Suprapubic skin (tissue), 3 donors: ENCODE measurements around the gene STK25.

Experiments
- CTCF ChIP-seq, 2 donors: fragments of 200-600 bp in 1 of 2; fragments of 450-650 bp in 1 of 2; sonication (generic) in 1 of 2; IDR thresholded peaks; one replicate each; pipeline ENCODE4 v1.5.1; 2016 to 2019; ENCODE audit warnings: antibody characterized with exemption in 2 of 2, mild to moderate bottlenecking in 1 of 2, moderate library complexity in 1 of 2
- EP300 ChIP-seq: sonication (generic); formaldehyde crosslinking; IDR thresholded peaks from one replicate; pipeline ENCODE4 v1.6.1; 2017; ENCODE audit warnings: antibody characterized with exemption
- POLR2A ChIP-seq, 2 donors: fragments of 450-650 bp; IDR thresholded peaks; one replicate each; pipeline ENCODE4 v1.6.1; 2017; ENCODE audit warnings: antibody characterized with exemption in 2 of 2, mild to moderate bottlenecking in 2 of 2, moderate library complexity in 2 of 2

GRCh38 chr2:241505781-241506201 lies 2.6 kb downstream of the STK25 start:
- TF ChIP-seq POLR2A (IDR thresholded peaks at IDR 0.05) = no peak
- TF ChIP-seq CTCF (IDR thresholded peaks at IDR 0.05) = no peak
- TF ChIP-seq EP300 = no peak
